Sigmoid colon (tissue), 7 donors: ENCODE measurements around the gene DYSF. TPM values are rescaled to one million over a fixed set of nuclear protein-coding genes. Genes with fewer than 3 reads are reported as not detected.

Experiments
- DNase-seq: peaks from one replicate; pipeline ENCODE4 v3.0.0-alpha.2; 2019
- H3K27ac ChIP-seq, 4 donors: fragments of 200-600 bp; sonication (generic); one replicate each; pipeline ENCODE4 v1.5.1; 2016 to 2019; ENCODE audit warnings: mild to moderate bottlenecking in 1 of 4
- H3K27me3 ChIP-seq, 3 donors: fragments of 200-600 bp; sonication (generic); one replicate each; pipeline ENCODE4 v1.5.1; 2019; ENCODE audit warnings: mild to moderate bottlenecking in 1 of 3
- H3K36me3 ChIP-seq, 4 donors: fragments of 200-600 bp; sonication (generic); one replicate each; pipeline ENCODE4 v1.5.1; 2016 to 2019
- H3K4me1 ChIP-seq, 4 donors: fragments of 200-600 bp; sonication (generic); one replicate each; pipeline ENCODE4 v1.5.1; 2017 to 2019
- H3K4me3 ChIP-seq, 4 donors: fragments of 200-600 bp; sonication (generic); one replicate each; pipeline ENCODE4 v1.5.1; 2017 to 2019; ENCODE audit warnings: mild to moderate bottlenecking in 2 of 4, moderate library complexity in 1 of 4
- H3K9me3 ChIP-seq, 4 donors: fragments of 200-600 bp in 3 of 4; sonication (generic) in 3 of 4; one replicate each; pipeline versions ENCODE4 v1.5.1 to v1.6.1; 2013 to 2019
- EP300 ChIP-seq, 4 donors: sonication (generic); formaldehyde crosslinking; IDR thresholded peaks; one replicate each; pipeline ENCODE4 v1.6.1; 2017; ENCODE audit warnings: antibody characterized with exemption in 4 of 4
- POLR2A ChIP-seq, 2 donors: fragments of 450-650 bp; IDR thresholded peaks; one replicate each; pipeline ENCODE4 v1.6.1; 2016; ENCODE audit warnings: antibody characterized with exemption in 2 of 2, mild to moderate bottlenecking in 2 of 2, moderate library complexity in 2 of 2
- POLR2AphosphoS5 ChIP-seq, 4 donors: sonication (generic); formaldehyde crosslinking; IDR thresholded peaks; one replicate each; pipeline ENCODE4 v1.6.1; 2017; ENCODE audit warnings: antibody characterized with exemption in 4 of 4
- WGBS, 2 donors: extraction: QIAGEN DNeasy Blood & Tissue Kit; methylation state at CpG; one replicate each; pipeline ENCODE4 v1.1.7; 2013; 5-methylcytosine and 5-hydroxymethylcytosine counted together
- intact Hi-C: fragments of 100-400 bp; cut with DNase I; formaldehyde crosslinking; loops from one replicate; pipeline ENCODE4 v1.15.1; 2023
- polyA plus RNA-seq, 3 donors: library from polyadenylated mRNA; stranded (reverse); fragments of 200-250 nt; gene quantifications; one replicate each; pipeline ENCODE4 v1.2.3, GENCODE V29; 2013
- total RNA-seq, 4 donors: library from RNA; depleted of rRNA; stranded (reverse); fragments of >200 nt; gene quantifications; one replicate each; pipeline ENCODE4 v1.1.0, GENCODE V29; 2016
- TF ChIP-seq, protein P1 (sequence below), 4 experiments: fragments of 450-650 bp in 3 of 4; fragments of 200-600 bp in 1 of 4; IDR thresholded peaks; one replicate each; pipeline ENCODE4 v1.5.1; 2016 to 2019; ENCODE audit warnings: antibody characterized with exemption in 4 of 4, mild to moderate bottlenecking in 3 of 4, moderate library complexity in 2 of 4
- donor health status: healthy with polysubstance abuse.
- donor health status: Bipolar disorder and iron deficiency.
- donor health status: healthy.

DYSF gene
- total and polyA plus RNA-seq, 7 donors: 1.6 to 49.6 (median 12.5) TPM

DNA sequence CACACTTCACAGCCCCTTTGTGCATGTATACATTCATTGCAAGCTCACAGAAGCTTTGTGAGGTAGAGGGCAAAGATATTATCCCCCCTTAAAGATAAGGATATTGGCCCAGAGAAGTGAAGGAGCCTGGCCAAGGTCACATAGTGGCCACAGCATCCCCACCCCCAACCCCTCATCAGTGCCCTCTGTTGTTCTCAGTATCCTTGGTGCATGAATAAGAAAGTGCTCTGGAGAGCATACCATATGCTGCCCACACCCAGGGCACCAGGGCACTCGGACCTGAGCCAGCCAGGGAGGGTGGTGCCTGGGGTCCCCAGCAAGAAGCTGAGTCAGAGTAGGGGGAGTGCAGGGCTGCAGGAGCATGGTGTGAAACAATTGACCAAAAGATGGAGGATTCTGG, 3.3 kb downstream of the DYSF start:
- DNase-seq: no peak
- H3K27ac ChIP-seq: peak overlapping the region; percentile 82 to 86 (median 83)
- H3K4me3 ChIP-seq: no peak overlapping the region
- peaks cover 0 to 88% (median 74%) of the 10 kb centered on the region in 4 donors for H3K4me1 ChIP-seq
- 44 to 67% methylated on average over 1 of the region's 1 CpG for WGBS, 2 donors
- H3K27me3 ChIP-seq: no peaks in the 10 kb centered on the region
- H3K9me3 ChIP-seq: no peaks in the 10 kb centered on the region
- intact Hi-C loops: no loop called here
- no peaks in the 10 kb centered on the region for H3K36me3 ChIP-seq
- TF ChIP-seq EP300 (IDR thresholded peaks at IDR 0.05) (no peak), POLR2AphosphoS5 (IDR thresholded peaks at IDR 0.05) (no peak), POLR2A (IDR thresholded peaks at IDR 0.05) (no peak)
- TF ChIP-seq, protein P1, sequence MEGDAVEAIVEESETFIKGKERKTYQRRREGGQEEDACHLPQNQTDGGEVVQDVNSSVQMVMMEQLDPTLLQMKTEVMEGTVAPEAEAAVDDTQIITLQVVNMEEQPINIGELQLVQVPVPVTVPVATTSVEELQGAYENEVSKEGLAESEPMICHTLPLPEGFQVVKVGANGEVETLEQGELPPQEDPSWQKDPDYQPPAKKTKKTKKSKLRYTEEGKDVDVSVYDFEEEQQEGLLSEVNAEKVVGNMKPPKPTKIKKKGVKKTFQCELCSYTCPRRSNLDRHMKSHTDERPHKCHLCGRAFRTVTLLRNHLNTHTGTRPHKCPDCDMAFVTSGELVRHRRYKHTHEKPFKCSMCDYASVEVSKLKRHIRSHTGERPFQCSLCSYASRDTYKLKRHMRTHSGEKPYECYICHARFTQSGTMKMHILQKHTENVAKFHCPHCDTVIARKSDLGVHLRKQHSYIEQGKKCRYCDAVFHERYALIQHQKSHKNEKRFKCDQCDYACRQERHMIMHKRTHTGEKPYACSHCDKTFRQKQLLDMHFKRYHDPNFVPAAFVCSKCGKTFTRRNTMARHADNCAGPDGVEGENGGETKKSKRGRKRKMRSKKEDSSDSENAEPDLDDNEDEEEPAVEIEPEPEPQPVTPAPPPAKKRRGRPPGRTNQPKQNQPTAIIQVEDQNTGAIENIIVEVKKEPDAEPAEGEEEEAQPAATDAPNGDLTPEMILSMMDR (IDR thresholded peaks at IDR 0.05): no peak

DNA sequence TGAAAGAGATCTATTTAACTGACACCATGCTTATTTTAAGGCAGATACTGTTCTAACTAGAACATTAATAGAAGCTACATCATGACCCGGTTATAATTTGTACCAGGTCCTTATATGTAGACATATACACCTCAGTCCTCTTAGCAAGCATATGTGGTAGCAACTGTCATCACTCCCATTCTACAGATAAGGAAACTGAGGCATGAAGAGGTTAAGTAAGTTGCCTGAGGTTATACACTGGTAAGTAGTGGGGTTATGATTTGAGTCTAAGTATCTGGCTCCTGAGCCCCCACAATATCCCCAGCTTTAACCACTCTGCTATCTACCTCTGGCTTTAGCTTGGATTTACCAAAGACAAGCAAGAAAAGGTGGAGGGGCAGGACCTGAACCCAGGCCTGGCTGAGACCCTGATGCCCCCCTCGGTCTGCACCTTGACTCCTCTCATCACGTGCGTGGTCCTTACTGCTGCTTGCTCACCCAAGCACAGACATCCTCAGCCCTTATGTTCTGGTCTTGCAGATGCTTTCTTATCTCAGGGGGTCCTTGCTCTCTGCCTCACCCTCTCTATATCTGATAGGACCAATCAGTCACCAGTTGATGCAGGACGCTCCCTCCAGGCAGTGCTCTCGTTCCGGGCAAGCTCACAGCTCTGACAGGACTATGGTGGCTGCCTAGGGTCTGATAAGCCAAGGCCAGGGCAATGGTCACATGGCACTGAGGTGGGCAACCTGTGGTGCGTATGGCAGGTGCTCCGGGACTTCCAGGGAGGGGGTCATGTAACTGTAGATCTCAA, 4.0 kb downstream of the DYSF start:
- no peak for DNase-seq
- TF ChIP-seq, protein P1 (IDR thresholded peaks at IDR 0.05): no peak
- TF ChIP-seq POLR2A (IDR thresholded peaks at IDR 0.05) (no peak), POLR2AphosphoS5 (IDR thresholded peaks at IDR 0.05) (no peak), EP300 (IDR thresholded peaks at IDR 0.05) (no peak)
- 94 to 95% methylated on average over 9 of the region's 9 CpGs for WGBS, 2 donors
- no peaks in the 10 kb centered on the region for H3K27me3 ChIP-seq
- intact Hi-C loops: no loop called here
- H3K4me1 ChIP-seq: peaks cover 0 to 81% (median 68%) of the 10 kb centered on the region in 4 donors
- H3K4me3 ChIP-seq: no peak overlapping the region
- H3K27ac ChIP-seq: peak overlapping the region; percentile 82 to 86 (median 83)
- H3K36me3 ChIP-seq: no peaks in the 10 kb centered on the region
- no peaks in the 10 kb centered on the region for H3K9me3 ChIP-seq

DNA sequence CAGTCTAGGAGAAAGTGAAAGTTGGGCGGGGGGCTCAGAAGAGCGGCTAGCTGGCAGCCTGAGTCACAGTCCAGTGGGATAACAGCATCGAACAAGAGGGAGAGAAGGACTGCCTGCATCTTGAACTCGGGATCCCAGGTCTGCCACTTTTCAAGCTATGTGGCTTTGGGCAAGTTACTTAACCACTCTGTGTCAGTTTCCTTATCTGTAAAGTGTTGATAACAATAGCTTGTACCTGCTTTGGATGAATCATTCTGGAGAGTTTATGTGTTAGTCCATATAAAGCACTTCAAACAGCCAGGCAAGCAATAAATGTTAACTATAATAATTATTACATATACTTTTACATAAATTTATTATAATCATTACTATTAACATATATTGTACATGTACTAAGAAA, 4.6 kb downstream of the DYSF start:
- DNase-seq: no peak
- WGBS, 2 donors: 79 to 91% methylated on average over 4 of the region's 4 CpGs
- peaks cover 0 to 78% (median 66%) of the 10 kb centered on the region in 4 donors for H3K4me1 ChIP-seq
- no peaks in the 10 kb centered on the region for H3K27me3 ChIP-seq
- no peak overlapping the region for H3K4me3 ChIP-seq
- TF ChIP-seq POLR2AphosphoS5 (IDR thresholded peaks at IDR 0.05) (no peak), EP300 (IDR thresholded peaks at IDR 0.05) (no peak), POLR2A (IDR thresholded peaks at IDR 0.05) (no peak)
- TF ChIP-seq, protein P1 (IDR thresholded peaks at IDR 0.05): no peak
- H3K36me3 ChIP-seq: no peaks in the 10 kb centered on the region
- no peaks in the 10 kb centered on the region for H3K9me3 ChIP-seq
- intact Hi-C loops: no loop called here
- peak overlapping the region; percentile 67 to 86 (median 83) for H3K27ac ChIP-seq

DNA sequence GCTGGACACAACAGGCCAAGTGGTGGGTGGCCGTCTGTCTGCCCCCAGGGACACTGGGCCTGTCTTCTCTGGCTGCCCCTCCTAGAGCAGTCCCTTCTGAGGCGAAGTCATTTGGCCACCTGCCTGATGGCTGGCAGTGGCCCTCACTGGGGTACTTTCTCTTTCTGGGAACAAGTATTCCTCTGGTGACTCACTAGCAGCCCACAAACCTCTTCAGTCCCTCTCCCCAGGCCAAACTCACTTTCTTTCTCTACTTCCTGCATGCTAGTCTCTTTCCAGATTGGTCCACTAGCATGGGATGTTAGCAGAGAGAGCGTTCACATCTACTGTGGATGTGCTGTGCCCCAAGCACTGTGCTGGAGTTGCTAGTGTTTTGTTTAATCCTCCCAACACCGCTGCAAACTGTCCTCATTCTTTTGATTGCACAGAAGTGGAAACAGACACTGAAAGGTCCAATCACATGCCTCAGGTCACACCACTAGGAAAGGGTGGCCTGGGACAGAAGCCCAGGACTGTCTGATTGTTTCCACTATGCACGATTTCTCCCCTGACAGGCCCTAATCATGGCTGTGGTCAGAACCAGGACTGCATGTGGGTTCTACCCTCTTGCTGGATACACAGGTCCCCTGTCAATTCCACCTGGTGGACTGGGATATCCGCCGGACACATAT, 5.2 kb downstream of the DYSF start:
- intact Hi-C loops: loop anchor here (1.0 kb wide), 1 partner anchor 127 kb away; the partner anchor contains the start of gene ZNF638
- no peak overlapping the region for H3K4me3 ChIP-seq
- peak in 1 of 4 donors; percentile 7 for TF ChIP-seq POLR2AphosphoS5 (IDR thresholded peaks at IDR 0.05)
- TF ChIP-seq, protein P1 (IDR thresholded peaks at IDR 0.05): no peak
- H3K4me1 ChIP-seq: peaks cover 0 to 78% (median 67%) of the 10 kb centered on the region in 4 donors
- H3K36me3 ChIP-seq: no peaks in the 10 kb centered on the region
- H3K27me3 ChIP-seq: no peaks in the 10 kb centered on the region
- no peak for DNase-seq
- no peaks in the 10 kb centered on the region for H3K9me3 ChIP-seq
- peak overlapping the region; percentile 67 to 86 (median 83) for H3K27ac ChIP-seq
- WGBS, 2 donors: 85 to 86% methylated on average over 7 of the region's 7 CpGs
